WERI-Rb-1 (cell line): ENCODE data around the gene SORCS2.

Experiments used
- DNase-seq: peaks from one replicate; pipeline ENCODE4 v3.0.0-alpha.2; 2020
- H3K27ac ChIP-seq: fragments of 250-450 bp; sonication (Bioruptor Pico); 2 replicates; pipeline ENCODE4 v1.5.1; 2020; ENCODE audit warnings: mild to moderate bottlenecking, moderate library complexity
- H3K27me3 ChIP-seq: fragments of 250-450 bp; sonication (Bioruptor Pico); 2 replicates; pipeline ENCODE4 v1.5.1; 2021; ENCODE audit warnings: mild to moderate bottlenecking, low read depth, moderate library complexity; ENCODE audit not compliant: insufficient read depth, severe bottlenecking
- H3K36me3 ChIP-seq: fragments of 250-450 bp; sonication (Bioruptor Pico); 2 replicates; pipeline ENCODE4 v1.5.1; 2020; ENCODE audit warnings: mild to moderate bottlenecking, moderate library complexity
- H3K4me3 ChIP-seq: 2 replicates; pipeline ENCODE4 v1.5.1; 2011; ENCODE audit warnings: low read depth, mild to moderate bottlenecking, control low read depth, low read length
- H3K9me3 ChIP-seq: fragments of 250-450 bp; sonication (Bioruptor Pico); 2 replicates; pipeline ENCODE4 v1.5.1; 2021; ENCODE audit warnings: mild to moderate bottlenecking, moderate library complexity; ENCODE audit not compliant: severe bottlenecking
- CTCF ChIP-seq: IDR thresholded peaks from 2 replicates; pipeline ENCODE4 v1.5.1; 2011; ENCODE audit warnings: low read depth, mild to moderate bottlenecking, control low read depth, inconsistent platforms, low read length

SORCS2 gene

GRCh38 chr4:7273738-7274297 lies 81.5 kb downstream of the SORCS2 start:
- DNase-seq: no peak
- H3K27ac ChIP-seq: no peak overlapping the region
- H3K4me3 ChIP-seq: no peak overlapping the region
- no peaks in the 10 kb centered on the region for H3K27me3 ChIP-seq
- no peak for TF ChIP-seq CTCF
- H3K36me3 ChIP-seq: peaks cover 6% of the 10 kb centered on the region
- no peaks in the 10 kb centered on the region for H3K9me3 ChIP-seq

- no peak overlapping the region for H3K4me3 ChIP-seq
- H3K9me3 ChIP-seq: no peaks in the 10 kb centered on the region
- no peaks in the 10 kb centered on the region for H3K27me3 ChIP-seq
- TF ChIP-seq CTCF: no peak
- no peak for DNase-seq
- H3K27ac ChIP-seq: no peak overlapping the region
- peaks cover 8% of the 10 kb centered on the region for H3K36me3 ChIP-seq
These were observed 82.7 kb downstream of the SORCS2 start for GRCh38 chr4:7275067-7275466.

- peaks cover 14% of the 10 kb centered on the region for H3K36me3 ChIP-seq
- H3K4me3 ChIP-seq: no peak overlapping the region
- no peak for TF ChIP-seq CTCF
- H3K27me3 ChIP-seq: no peaks in the 10 kb centered on the region
- no peak overlapping the region for H3K27ac ChIP-seq
- H3K9me3 ChIP-seq: no peaks in the 10 kb centered on the region
- DNase-seq: no peak
These were observed 83.3 kb downstream of the SORCS2 start for GRCh38 chr4:7275490-7276154.

GRCh38 chr4:7276515-7276914 lies 84.2 kb downstream of the SORCS2 start:
- peaks cover 17% of the 10 kb centered on the region for H3K36me3 ChIP-seq
- DNase-seq: no peak
- no peaks in the 10 kb centered on the region for H3K9me3 ChIP-seq
- H3K27me3 ChIP-seq: no peaks in the 10 kb centered on the region
- no peak for TF ChIP-seq CTCF
- no peak overlapping the region for H3K27ac ChIP-seq
- no peak overlapping the region for H3K4me3 ChIP-seq

GRCh38 chr4:7278071-7278765 lies 85.9 kb downstream of the SORCS2 start:
- DNase-seq: no peak
- H3K27ac ChIP-seq: no peak overlapping the region
- no peak for TF ChIP-seq CTCF
- H3K27me3 ChIP-seq: no peaks in the 10 kb centered on the region
- H3K9me3 ChIP-seq: no peaks in the 10 kb centered on the region
- H3K4me3 ChIP-seq: no peak overlapping the region
- H3K36me3 ChIP-seq: peaks cover 14% of the 10 kb centered on the region
